ENCODE measurements around the gene CLDN9.

DNA sequence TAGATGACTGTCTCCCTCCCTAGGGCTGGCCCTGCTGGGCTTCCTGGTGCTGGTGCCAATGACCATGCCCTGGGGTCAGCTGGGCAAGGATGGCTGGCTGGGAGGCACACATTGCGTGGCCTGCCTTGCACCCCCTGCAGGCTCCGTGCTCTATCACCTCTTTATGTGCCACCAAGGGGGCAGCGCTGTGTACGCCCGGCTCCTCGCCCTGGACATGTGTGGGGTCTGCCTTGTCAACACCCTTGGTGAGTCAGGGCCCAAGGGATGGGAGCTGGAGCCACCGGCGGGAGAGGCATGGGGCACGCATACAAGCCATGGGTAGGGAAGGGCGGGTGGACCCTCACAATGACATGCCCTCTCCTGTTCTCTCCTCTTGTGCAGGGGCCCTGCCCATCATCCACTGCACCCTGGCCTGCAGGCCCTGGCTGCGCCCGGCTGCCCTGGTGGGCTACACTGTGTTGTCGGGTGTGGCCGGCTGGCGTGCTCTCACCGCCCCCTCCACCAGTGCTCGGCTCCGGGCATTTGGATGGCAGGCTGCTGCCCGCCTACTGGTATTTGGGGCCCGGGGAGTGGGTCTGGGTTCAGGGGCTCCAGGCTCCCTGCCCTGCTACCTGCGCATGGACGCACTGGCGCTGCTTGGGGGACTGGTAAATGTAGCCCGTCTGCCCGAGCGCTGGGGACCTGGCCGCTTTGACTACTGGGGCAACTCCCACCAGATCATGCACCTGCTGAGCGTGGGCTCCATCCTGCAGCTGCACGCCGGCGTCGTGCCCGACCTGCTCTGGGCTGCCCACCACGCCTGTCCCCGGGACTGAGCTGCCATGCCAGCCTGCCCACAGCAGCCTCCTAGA, 41.4 kb upstream of the CLDN9 start:
- TF ChIP-seq, protein P1, sequence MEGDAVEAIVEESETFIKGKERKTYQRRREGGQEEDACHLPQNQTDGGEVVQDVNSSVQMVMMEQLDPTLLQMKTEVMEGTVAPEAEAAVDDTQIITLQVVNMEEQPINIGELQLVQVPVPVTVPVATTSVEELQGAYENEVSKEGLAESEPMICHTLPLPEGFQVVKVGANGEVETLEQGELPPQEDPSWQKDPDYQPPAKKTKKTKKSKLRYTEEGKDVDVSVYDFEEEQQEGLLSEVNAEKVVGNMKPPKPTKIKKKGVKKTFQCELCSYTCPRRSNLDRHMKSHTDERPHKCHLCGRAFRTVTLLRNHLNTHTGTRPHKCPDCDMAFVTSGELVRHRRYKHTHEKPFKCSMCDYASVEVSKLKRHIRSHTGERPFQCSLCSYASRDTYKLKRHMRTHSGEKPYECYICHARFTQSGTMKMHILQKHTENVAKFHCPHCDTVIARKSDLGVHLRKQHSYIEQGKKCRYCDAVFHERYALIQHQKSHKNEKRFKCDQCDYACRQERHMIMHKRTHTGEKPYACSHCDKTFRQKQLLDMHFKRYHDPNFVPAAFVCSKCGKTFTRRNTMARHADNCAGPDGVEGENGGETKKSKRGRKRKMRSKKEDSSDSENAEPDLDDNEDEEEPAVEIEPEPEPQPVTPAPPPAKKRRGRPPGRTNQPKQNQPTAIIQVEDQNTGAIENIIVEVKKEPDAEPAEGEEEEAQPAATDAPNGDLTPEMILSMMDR (tag by site-specific recombination; IDR thresholded peaks at IDR 0.05) = peak; percentile 51
- TF ChIP-seq ZNF274 (IDR thresholded peaks at IDR 0.05; ENCODE audit: low read length) (no peak), ZNF274 (tag by site-specific recombination; IDR thresholded peaks at IDR 0.05; ENCODE audit: borderline replicate concordance) (no peak), ZNF148 (tag by site-specific recombination; IDR thresholded peaks at IDR 0.05; ENCODE audit: borderline replicate concordance) (no peak), ZNF580 (tag by site-specific recombination; IDR thresholded peaks at IDR 0.05) (no peak), ZNF214 (tag by site-specific recombination; IDR thresholded peaks at IDR 0.05; ENCODE audit: borderline replicate concordance) (no peak), SP2 (tag by site-specific recombination; IDR thresholded peaks at IDR 0.05) (no peak), HIC1 (tag by site-specific recombination; IDR thresholded peaks at IDR 0.05) (peak; percentile 73), ZFP69B (tag by site-specific recombination; IDR thresholded peaks at IDR 0.05) (no peak)

All from HEK293 (cell line).